Measurements from ENCODE around the gene CIB2. TPM values are rescaled to one million over a fixed set of nuclear protein-coding genes. Genes with fewer than 3 reads are reported as not detected.

The CIB2 gene
- total RNA-seq, 3 donors from 2014 or later = 8.1 to 13.7 (median 10.9) TPM

GRCh38 chr15:78175330-78175729, 44.1 kb upstream of the CIB2 start:
- TF ChIP-seq CTCF (IDR thresholded peaks at IDR 0.05) = no peak
- DNase-seq (no peak), ATAC-seq (no peak)
- Histone ChIP-seq H3K4me1 (ENCODE audit: low read depth) (no peaks in the 10 kb centered on the region), H3K36me3 (ENCODE audit: low read depth) (peaks cover 5% of the 10 kb centered on the region), H3K9me3 (no peaks in the 10 kb centered on the region), H3K4me3 (no peak overlapping the region)
- intact Hi-C loops (cut with DNase I, micrococcal nuclease) = loop anchor here in 1 of 2 donors (10.0 kb wide), 1 partner anchor 69 kb away; no protein-coding TSS in a partner anchor

- H3K36me3 ChIP-seq (ENCODE audit: low read depth) = peaks cover 5% of the 10 kb centered on the region
- no peaks in the 10 kb centered on the region for H3K4me1 ChIP-seq (ENCODE audit: low read depth)
- ATAC-seq (peak; percentile 25), DNase-seq (peak in 1 of 3 donors; percentile 12)
- H3K9me3 ChIP-seq = no peaks in the 10 kb centered on the region
- no peak overlapping the region for H3K4me3 ChIP-seq
- no peak for TF ChIP-seq CTCF (IDR thresholded peaks at IDR 0.05)
- intact Hi-C loops (cut with DNase I, micrococcal nuclease) = loop anchor here in 1 of 2 donors (10.0 kb wide), 1 partner anchor 70 kb away; no protein-coding TSS in a partner anchor
Observed at GRCh38 chr15:78174401-78174800, 43.2 kb upstream of the CIB2 start.

GRCh38 chr15:78171864-78172472, 40.7 kb upstream of the CIB2 start:
- Histone ChIP-seq H3K4me3 (no peak overlapping the region), H3K4me1 (ENCODE audit: low read depth) (no peaks in the 10 kb centered on the region), H3K36me3 (ENCODE audit: low read depth) (peaks cover 5% of the 10 kb centered on the region), H3K9me3 (no peaks in the 10 kb centered on the region)
- ATAC-seq (no peak), DNase-seq (no peak)
- intact Hi-C loops (cut with DNase I, micrococcal nuclease) = loop anchor here in 1 of 2 donors (10.0 kb wide), 1 partner anchor 73 kb away; no protein-coding TSS in a partner anchor
- TF ChIP-seq CTCF (IDR thresholded peaks at IDR 0.05) = no peak

- DNase-seq (no peak), ATAC-seq (peak; percentile 66)
- Histone ChIP-seq H3K4me3 (no peak overlapping the region), H3K4me1 (ENCODE audit: low read depth) (no peaks in the 10 kb centered on the region), H3K36me3 (ENCODE audit: low read depth) (peaks cover 5% of the 10 kb centered on the region), H3K9me3 (no peaks in the 10 kb centered on the region)
- intact Hi-C loops (cut with DNase I, micrococcal nuclease) = loop anchor here in 1 of 2 donors (10.0 kb wide), 1 partner anchor 74 kb away; no protein-coding TSS in a partner anchor
- TF ChIP-seq CTCF (IDR thresholded peaks at IDR 0.05) = no peak
Observed at GRCh38 chr15:78170848-78171773, 39.9 kb upstream of the CIB2 start.

- intact Hi-C loops (cut with DNase I, micrococcal nuclease) = no loop called here
- Histone ChIP-seq H3K36me3 (ENCODE audit: low read depth) (peaks cover 14% of the 10 kb centered on the region), H3K9me3 (no peaks in the 10 kb centered on the region), H3K4me3 (no peak overlapping the region), H3K4me1 (ENCODE audit: low read depth) (no peaks in the 10 kb centered on the region)
- TF ChIP-seq CTCF (IDR thresholded peaks at IDR 0.05) = no peak
- no peak for ATAC-seq
- no peak for DNase-seq
Observed at GRCh38 chr15:78168608-78169007, 37.4 kb upstream of the CIB2 start.
